ENCODE results near the gene SBF1.
"Not testable (repeated sequence)": the region's sequence is repeated elsewhere in the genome, so short reads cannot be mapped to it uniquely, and the experiment has no call there.

DNA sequence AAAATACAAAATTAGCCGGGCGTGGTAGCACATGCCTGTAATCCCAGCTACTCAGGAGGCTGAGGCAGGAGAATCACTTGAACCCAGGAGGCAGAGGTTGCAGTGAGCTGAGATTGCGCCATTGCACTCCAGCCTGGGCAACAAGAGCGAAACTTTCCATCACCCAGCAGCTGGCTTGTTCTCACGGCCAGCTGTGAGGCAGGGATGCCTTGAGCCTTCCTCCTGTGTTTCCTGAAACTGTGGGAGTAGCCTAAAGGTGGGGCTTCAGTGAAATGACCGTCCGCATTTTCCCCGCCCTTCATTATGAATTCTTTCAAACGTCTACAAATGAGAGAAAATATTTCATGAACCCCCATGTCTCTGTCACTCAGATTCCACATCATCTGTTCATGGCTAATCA, 65.9 kb downstream of the SBF1 start:
- TF ChIP-seq, protein P1, sequence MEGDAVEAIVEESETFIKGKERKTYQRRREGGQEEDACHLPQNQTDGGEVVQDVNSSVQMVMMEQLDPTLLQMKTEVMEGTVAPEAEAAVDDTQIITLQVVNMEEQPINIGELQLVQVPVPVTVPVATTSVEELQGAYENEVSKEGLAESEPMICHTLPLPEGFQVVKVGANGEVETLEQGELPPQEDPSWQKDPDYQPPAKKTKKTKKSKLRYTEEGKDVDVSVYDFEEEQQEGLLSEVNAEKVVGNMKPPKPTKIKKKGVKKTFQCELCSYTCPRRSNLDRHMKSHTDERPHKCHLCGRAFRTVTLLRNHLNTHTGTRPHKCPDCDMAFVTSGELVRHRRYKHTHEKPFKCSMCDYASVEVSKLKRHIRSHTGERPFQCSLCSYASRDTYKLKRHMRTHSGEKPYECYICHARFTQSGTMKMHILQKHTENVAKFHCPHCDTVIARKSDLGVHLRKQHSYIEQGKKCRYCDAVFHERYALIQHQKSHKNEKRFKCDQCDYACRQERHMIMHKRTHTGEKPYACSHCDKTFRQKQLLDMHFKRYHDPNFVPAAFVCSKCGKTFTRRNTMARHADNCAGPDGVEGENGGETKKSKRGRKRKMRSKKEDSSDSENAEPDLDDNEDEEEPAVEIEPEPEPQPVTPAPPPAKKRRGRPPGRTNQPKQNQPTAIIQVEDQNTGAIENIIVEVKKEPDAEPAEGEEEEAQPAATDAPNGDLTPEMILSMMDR (IDR thresholded peaks at IDR 0.05; ENCODE audit: low read depth, low read length, missing input control): not testable (repeated sequence)
- TF ChIP-seq GABPA (IDR thresholded peaks at IDR 0.05 in 1 of 2, conservative IDR thresholded peaks at IDR 0.05 in 1 of 2); RAD21 (IDR thresholded peaks at IDR 0.05); YY1 (IDR thresholded peaks at IDR 0.05): not testable (repeated sequence)
- TF ChIP-seq, protein P2, sequence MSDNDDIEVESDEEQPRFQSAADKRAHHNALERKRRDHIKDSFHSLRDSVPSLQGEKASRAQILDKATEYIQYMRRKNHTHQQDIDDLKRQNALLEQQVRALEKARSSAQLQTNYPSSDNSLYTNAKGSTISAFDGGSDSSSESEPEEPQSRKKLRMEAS (IDR thresholded peaks at IDR 0.05): not testable (repeated sequence)
